ENCODE results near the gene RPE.

Gene RPE

GRCh38 chr2:210035679-210036078 is 33.2 kb downstream of the RPE start:
- H3K9ac ChIP-seq (ENCODE audit: low read length): no peak overlapping the region

GRCh38 chr2:210038078-210038477 is 35.6 kb downstream of the RPE start:
- H3K9me3 ChIP-seq (ENCODE audit: control insufficient read depth, insufficient read depth, low read depth, low read length): no peaks in the 10 kb centered on the region
- no peaks in the 10 kb centered on the region for H3K36me3 ChIP-seq (ENCODE audit: control insufficient read depth, insufficient read depth, low read length)
- H3K4me1 ChIP-seq (ENCODE audit: control insufficient read depth, insufficient read depth, low read length): no peaks in the 10 kb centered on the region
- no peak overlapping the region for H3K9ac ChIP-seq (ENCODE audit: low read length)
- no peak overlapping the region for H3K4me3 ChIP-seq (ENCODE audit: low read depth, low read length)
- H3K27ac ChIP-seq (ENCODE audit: low read depth, low read length): no peak overlapping the region
- no peaks in the 10 kb centered on the region for H3K27me3 ChIP-seq (ENCODE audit: control insufficient read depth, insufficient read depth, low read length)

More at GRCh38 chr2:210035679-210036078, 33.2 kb downstream of the RPE start:
- Histone ChIP-seq H3K27me3 (ENCODE audit: control insufficient read depth, insufficient read depth, low read length) (no peaks in the 10 kb centered on the region), H3K9me3 (ENCODE audit: control insufficient read depth, insufficient read depth, low read depth, low read length) (no peaks in the 10 kb centered on the region), H3K36me3 (ENCODE audit: control insufficient read depth, insufficient read depth, low read length) (no peaks in the 10 kb centered on the region), H3K27ac (ENCODE audit: low read depth, low read length) (no peak overlapping the region), H3K4me1 (ENCODE audit: control insufficient read depth, insufficient read depth, low read length) (no peaks in the 10 kb centered on the region), H3K4me3 (ENCODE audit: low read depth, low read length) (no peak overlapping the region)

DNA sequence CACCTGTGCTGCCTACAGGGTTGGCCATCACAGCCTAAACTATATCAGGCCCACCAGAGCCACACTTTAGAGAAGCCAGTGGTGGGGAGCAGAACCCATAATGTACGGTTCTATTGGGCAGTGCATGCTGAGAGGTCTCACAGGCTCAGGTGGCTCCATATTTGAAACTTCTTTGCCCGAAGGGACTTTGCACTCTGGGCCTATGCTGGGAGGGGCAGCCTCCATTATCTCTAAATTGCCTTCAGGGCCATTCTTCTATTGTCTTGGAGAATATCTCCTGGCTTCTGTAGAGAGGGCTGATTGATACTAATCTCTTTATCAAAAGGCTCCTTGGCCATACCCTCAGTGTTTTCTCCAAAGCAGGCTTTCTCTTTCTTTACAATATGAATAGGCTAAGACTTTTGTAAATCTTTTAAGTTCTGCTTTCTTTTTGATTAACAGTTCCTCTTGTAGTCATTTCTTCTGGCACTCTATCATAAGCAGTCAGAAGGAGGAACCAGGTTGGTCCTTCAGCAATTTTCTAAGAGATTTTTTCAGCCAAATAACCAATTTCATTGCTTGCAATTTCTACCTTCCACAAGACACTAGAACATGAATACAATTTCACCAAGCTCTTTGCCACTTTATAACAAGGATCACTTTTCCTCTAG is 44.5 kb downstream of the RPE start:
- Histone ChIP-seq H3K4me3 (ENCODE audit: low read depth, low read length) (no peak overlapping the region), H3K4me1 (ENCODE audit: control insufficient read depth, insufficient read depth, low read length) (no peaks in the 10 kb centered on the region), H3K27me3 (ENCODE audit: control insufficient read depth, insufficient read depth, low read length) (no peaks in the 10 kb centered on the region), H3K27ac (ENCODE audit: low read depth, low read length) (no peak overlapping the region), H3K9me3 (ENCODE audit: control insufficient read depth, insufficient read depth, low read depth, low read length) (peaks cover 11% of the 10 kb centered on the region), H3K36me3 (ENCODE audit: control insufficient read depth, insufficient read depth, low read length) (no peaks in the 10 kb centered on the region), H3K9ac (ENCODE audit: low read length) (no peak overlapping the region)

GRCh38 chr2:210049831-210050230 is 47.4 kb downstream of the RPE start:
- no peaks in the 10 kb centered on the region for H3K27me3 ChIP-seq (ENCODE audit: control insufficient read depth, insufficient read depth, low read length)
- no peak overlapping the region for H3K9ac ChIP-seq (ENCODE audit: low read length)
- no peaks in the 10 kb centered on the region for H3K4me1 ChIP-seq (ENCODE audit: control insufficient read depth, insufficient read depth, low read length)
- H3K36me3 ChIP-seq (ENCODE audit: control insufficient read depth, insufficient read depth, low read length): no peaks in the 10 kb centered on the region
- no peak overlapping the region for H3K27ac ChIP-seq (ENCODE audit: low read depth, low read length)
- H3K9me3 ChIP-seq (ENCODE audit: control insufficient read depth, insufficient read depth, low read depth, low read length): peaks cover 16% of the 10 kb centered on the region
- H3K4me3 ChIP-seq (ENCODE audit: low read depth, low read length): no peak overlapping the region

DNA sequence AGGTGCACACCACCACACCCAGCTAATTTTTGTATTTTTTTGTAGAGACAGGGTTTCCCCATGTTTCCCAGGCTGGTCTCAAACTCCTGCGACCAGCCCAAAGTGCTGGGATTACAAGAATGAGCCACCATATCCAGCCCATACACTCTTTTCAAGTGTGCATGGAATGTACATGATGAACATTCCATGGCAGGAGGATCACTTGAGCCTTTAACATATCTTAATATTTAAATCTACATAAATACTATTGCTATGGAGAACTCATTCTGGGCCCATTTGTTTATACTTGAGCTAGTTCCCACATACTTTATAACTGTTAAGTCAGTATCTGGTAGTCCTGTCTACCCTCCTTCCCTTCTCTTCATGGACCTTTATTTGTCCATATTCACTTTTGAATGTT is 48.4 kb downstream of the RPE start:
- H3K4me3 ChIP-seq (ENCODE audit: low read depth, low read length): no peak overlapping the region
- peaks cover 24% of the 10 kb centered on the region for H3K9me3 ChIP-seq (ENCODE audit: control insufficient read depth, insufficient read depth, low read depth, low read length)
- no peaks in the 10 kb centered on the region for H3K4me1 ChIP-seq (ENCODE audit: control insufficient read depth, insufficient read depth, low read length)
- H3K27me3 ChIP-seq (ENCODE audit: control insufficient read depth, insufficient read depth, low read length): no peaks in the 10 kb centered on the region
- H3K27ac ChIP-seq (ENCODE audit: low read depth, low read length): no peak overlapping the region
- H3K9ac ChIP-seq (ENCODE audit: low read length): no peak overlapping the region
- H3K36me3 ChIP-seq (ENCODE audit: control insufficient read depth, insufficient read depth, low read length): 0 out of 2 replicates have a peak, but pooled peaks cover 3% of the 10 kb centered on the region

DNA sequence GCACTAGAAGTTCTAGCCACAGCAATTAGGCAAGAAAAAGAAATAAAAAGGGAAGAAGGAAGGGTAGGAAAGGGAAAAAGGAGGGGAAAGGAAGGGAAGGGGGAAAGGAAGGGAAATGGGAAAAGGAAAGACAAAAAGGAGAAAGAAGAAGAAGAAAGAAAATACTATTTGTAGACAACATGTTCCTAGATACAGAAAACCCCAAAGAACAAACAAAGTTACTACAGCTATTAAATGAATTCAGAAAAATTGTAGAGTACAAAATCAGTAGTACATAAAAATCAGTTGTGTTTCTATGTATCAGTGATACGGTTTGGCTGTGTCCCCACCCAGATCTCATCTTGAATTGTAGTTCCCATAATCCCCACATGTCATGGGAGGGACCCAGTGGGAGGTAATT is 52.3 kb downstream of the RPE start:
- Histone ChIP-seq H3K36me3 (ENCODE audit: control insufficient read depth, insufficient read depth, low read length) (peaks cover 5% of the 10 kb centered on the region; the same call in 1 of the 2 replicates), H3K27ac (ENCODE audit: low read depth, low read length) (no peak overlapping the region), H3K4me3 (ENCODE audit: low read depth, low read length) (no peak overlapping the region), H3K4me1 (ENCODE audit: control insufficient read depth, insufficient read depth, low read length) (no peaks in the 10 kb centered on the region), H3K27me3 (ENCODE audit: control insufficient read depth, insufficient read depth, low read length) (no peaks in the 10 kb centered on the region), H3K9ac (ENCODE audit: low read length) (no peak overlapping the region), H3K9me3 (ENCODE audit: control insufficient read depth, insufficient read depth, low read depth, low read length) (peaks cover 22% of the 10 kb centered on the region)

DNA sequence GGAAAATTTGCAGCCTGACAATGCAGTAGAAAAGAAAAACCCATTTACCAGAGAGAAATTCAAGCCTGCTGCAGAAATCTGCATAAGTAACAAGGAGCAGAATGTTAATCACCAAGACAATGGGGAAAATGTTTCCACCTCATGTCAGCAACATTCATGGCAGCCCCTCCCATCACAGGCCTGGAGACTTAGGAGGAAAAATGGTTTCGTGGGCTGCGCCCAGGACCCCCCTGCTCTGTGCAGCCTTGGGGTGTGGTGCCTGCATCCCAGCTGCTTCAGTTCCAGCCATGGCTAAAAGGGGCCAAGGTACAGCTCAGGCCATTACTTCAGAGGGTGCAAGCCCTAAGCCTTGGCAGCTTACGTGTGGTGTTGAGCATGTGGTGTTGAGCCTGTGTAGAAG is 53.4 kb downstream of the RPE start:
- H3K27me3 ChIP-seq (ENCODE audit: control insufficient read depth, insufficient read depth, low read length): no peaks in the 10 kb centered on the region
- no peaks in the 10 kb centered on the region for H3K4me1 ChIP-seq (ENCODE audit: control insufficient read depth, insufficient read depth, low read length)
- H3K4me3 ChIP-seq (ENCODE audit: low read depth, low read length): no peak overlapping the region
- peaks cover 22% of the 10 kb centered on the region for H3K9me3 ChIP-seq (ENCODE audit: control insufficient read depth, insufficient read depth, low read depth, low read length)
- H3K36me3 ChIP-seq (ENCODE audit: control insufficient read depth, insufficient read depth, low read length): peaks cover 5% of the 10 kb centered on the region; the same call in 1 of the 2 replicates
- no peak overlapping the region for H3K27ac ChIP-seq (ENCODE audit: low read depth, low read length)
- H3K9ac ChIP-seq (ENCODE audit: low read length): no peak overlapping the region

DNA sequence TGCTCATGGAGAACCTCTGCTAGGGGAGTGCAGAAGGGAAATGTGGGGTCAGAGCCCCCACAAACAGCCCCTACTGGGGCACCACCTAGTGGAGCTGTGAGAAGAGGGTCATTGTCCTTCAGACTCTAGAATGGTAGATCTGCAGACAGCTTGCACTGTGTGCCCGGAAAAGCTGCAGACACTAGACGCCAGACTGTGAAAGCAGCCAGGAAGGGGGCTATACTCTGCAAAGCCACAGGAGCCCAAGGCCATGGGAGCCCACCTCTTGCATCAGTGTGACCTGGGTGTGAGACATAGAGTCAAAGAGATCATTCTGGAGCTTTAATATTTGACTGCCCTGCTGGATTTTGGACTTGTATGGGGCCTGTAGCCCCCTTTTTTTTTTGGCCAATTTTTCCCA is 60.9 kb downstream of the RPE start:
- Histone ChIP-seq H3K36me3 (ENCODE audit: control insufficient read depth, insufficient read depth, low read length) (no peaks in the 10 kb centered on the region), H3K9me3 (ENCODE audit: control insufficient read depth, insufficient read depth, low read depth, low read length) (no peaks in the 10 kb centered on the region), H3K4me1 (ENCODE audit: control insufficient read depth, insufficient read depth, low read length) (no peaks in the 10 kb centered on the region), H3K27ac (ENCODE audit: low read depth, low read length) (no peak overlapping the region), H3K4me3 (ENCODE audit: low read depth, low read length) (no peak overlapping the region), H3K27me3 (ENCODE audit: control insufficient read depth, insufficient read depth, low read length) (no peaks in the 10 kb centered on the region), H3K9ac (ENCODE audit: low read length) (no peak overlapping the region)

Measured in HUES6 (cell line).